MM.1S (cell line): ENCODE measurements around the gene SRPK2.

Source experiments
- CTCF ChIP-seq: fragments of 300-600 bp; sonication (generic); IDR thresholded peaks from 2 replicates; pipeline ENCODE4 v1.5.1; 2016; ENCODE audit warnings: antibody characterized with exemption, low read length, mixed read lengths
- EZH2 ChIP-seq: fragments of 300-600 bp; sonication (generic); optimal IDR thresholded peaks from 2 replicates; pipeline ENCODE3; 2017; ENCODE audit warnings: low read depth, mild to moderate bottlenecking, antibody characterized with exemption, low read length, mixed read lengths

GRCh38 chr7:105156731-105157130, 232.0 kb downstream of the SRPK2 start:
- no peak for TF ChIP-seq CTCF
- no peak for TF ChIP-seq EZH2
